ENCODE results near the gene ATG7.
"Not testable (repeated sequence)": the region's sequence is repeated elsewhere in the genome, so short reads cannot be mapped to it uniquely, and the experiment has no call there.

DNA sequence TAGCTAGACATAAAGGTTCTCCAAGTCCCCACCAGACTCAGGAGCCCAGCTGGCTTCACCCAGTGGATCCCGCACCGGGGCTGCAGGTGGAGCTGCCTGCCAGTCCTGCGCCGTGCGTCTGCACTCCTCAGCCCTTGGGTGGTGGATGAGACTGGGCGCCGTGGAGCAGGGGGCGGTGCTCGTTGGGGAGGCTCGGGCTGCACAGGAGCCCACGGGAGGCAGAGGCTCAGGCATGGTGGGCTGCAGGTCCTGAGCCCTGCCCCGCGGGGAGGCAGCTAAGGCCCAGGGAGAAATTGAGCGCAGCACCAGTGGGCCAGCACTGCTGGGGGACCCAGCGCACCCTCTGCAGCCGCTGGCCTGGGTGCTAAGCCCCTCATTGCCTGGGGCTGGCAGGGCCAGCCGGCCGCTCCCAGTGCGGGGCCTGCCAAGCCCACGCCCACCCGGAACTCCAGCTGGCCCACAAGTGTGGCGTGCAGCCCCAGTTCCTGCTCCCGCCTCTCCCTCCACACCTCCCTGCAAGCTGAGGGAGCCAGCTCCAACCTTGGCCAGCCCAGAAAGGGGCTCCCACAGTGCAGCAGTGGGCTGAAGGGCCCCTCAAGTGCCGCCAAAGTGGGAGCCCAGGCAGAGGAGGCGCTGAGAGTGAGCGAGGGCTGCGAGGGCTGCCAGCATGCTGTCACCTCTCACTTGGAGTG lies 241.1 kb downstream of the ATG7 start:
- not testable (repeated sequence) for TF ChIP-seq TCF7L2 (IDR thresholded peaks at IDR 0.05; ENCODE audit: low read depth, low read length); POLR2AphosphoS5 (IDR thresholded peaks at IDR 0.05; ENCODE audit: low read depth, low read length); SIN3A (IDR thresholded peaks at IDR 0.05; ENCODE audit: borderline replicate concordance, insufficient read depth, low read depth, low read length)
- TF ChIP-seq, protein P1, sequence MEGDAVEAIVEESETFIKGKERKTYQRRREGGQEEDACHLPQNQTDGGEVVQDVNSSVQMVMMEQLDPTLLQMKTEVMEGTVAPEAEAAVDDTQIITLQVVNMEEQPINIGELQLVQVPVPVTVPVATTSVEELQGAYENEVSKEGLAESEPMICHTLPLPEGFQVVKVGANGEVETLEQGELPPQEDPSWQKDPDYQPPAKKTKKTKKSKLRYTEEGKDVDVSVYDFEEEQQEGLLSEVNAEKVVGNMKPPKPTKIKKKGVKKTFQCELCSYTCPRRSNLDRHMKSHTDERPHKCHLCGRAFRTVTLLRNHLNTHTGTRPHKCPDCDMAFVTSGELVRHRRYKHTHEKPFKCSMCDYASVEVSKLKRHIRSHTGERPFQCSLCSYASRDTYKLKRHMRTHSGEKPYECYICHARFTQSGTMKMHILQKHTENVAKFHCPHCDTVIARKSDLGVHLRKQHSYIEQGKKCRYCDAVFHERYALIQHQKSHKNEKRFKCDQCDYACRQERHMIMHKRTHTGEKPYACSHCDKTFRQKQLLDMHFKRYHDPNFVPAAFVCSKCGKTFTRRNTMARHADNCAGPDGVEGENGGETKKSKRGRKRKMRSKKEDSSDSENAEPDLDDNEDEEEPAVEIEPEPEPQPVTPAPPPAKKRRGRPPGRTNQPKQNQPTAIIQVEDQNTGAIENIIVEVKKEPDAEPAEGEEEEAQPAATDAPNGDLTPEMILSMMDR (IDR thresholded peaks at IDR 0.05): not testable (repeated sequence)
- TF ChIP-seq, protein P2, sequence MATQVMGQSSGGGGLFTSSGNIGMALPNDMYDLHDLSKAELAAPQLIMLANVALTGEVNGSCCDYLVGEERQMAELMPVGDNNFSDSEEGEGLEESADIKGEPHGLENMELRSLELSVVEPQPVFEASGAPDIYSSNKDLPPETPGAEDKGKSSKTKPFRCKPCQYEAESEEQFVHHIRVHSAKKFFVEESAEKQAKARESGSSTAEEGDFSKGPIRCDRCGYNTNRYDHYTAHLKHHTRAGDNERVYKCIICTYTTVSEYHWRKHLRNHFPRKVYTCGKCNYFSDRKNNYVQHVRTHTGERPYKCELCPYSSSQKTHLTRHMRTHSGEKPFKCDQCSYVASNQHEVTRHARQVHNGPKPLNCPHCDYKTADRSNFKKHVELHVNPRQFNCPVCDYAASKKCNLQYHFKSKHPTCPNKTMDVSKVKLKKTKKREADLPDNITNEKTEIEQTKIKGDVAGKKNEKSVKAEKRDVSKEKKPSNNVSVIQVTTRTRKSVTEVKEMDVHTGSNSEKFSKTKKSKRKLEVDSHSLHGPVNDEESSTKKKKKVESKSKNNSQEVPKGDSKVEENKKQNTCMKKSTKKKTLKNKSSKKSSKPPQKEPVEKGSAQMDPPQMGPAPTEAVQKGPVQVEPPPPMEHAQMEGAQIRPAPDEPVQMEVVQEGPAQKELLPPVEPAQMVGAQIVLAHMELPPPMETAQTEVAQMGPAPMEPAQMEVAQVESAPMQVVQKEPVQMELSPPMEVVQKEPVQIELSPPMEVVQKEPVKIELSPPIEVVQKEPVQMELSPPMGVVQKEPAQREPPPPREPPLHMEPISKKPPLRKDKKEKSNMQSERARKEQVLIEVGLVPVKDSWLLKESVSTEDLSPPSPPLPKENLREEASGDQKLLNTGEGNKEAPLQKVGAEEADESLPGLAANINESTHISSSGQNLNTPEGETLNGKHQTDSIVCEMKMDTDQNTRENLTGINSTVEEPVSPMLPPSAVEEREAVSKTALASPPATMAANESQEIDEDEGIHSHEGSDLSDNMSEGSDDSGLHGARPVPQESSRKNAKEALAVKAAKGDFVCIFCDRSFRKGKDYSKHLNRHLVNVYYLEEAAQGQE (IDR thresholded peaks at IDR 0.05; ENCODE audit: insufficient read depth in 1 of 2, low read depth in 2 of 2, low read length in 1 of 2): not testable (repeated sequence)
